Heart right ventricle (tissue), 16 donors: Measurements from ENCODE around the gene BCL10. TPM values are rescaled to one million over a fixed set of nuclear protein-coding genes. Genes with fewer than 3 reads are reported as not detected.

Experiments used
- ATAC-seq, 8 donors: fragments of 200-7000 bp; cut with Tn5 transposase; one replicate each; pipeline ENCODE4 v1.9.1; 2020; ENCODE audit warnings: mild to moderate bottlenecking in 8 of 8, moderate library complexity in 8 of 8, moderate number of reproducible peaks in 1 of 8
- DNase-seq, 2 donors: peaks; one replicate each; pipeline ENCODE4 v3.0.0-alpha.2; 2020
- H3K27ac ChIP-seq, 10 donors: fragments of 200-600 bp; sonication (generic) in 2 of 10; one replicate each; pipeline versions ENCODE4 v1.5.0 to v1.8.0; 2020 to 2022; ENCODE audit warnings: mild to moderate bottlenecking in 3 of 10
- H3K27me3 ChIP-seq, 7 donors: fragments of 200-600 bp; one replicate each; pipeline ENCODE4 v1.8.0; 2021 to 2022; ENCODE audit warnings: mild to moderate bottlenecking in 2 of 7
- H3K36me3 ChIP-seq, 9 donors: fragments of 200-600 bp; sonication (generic) in 1 of 9; one replicate each; pipeline versions ENCODE4 v1.5.0 to v1.8.0; 2020 to 2022; ENCODE audit warnings: mild to moderate bottlenecking in 2 of 9
- H3K4me1 ChIP-seq, 9 donors: fragments of 200-600 bp; sonication (generic) in 1 of 9; one replicate each; pipeline versions ENCODE4 v1.5.0 to v1.8.0; 2020 to 2022; ENCODE audit warnings: mild to moderate bottlenecking in 4 of 9
- H3K4me3 ChIP-seq, 10 donors: fragments of 200-600 bp; sonication (generic) in 2 of 10; one replicate each; pipeline versions ENCODE4 v1.5.0 to v1.8.0; 2020 to 2022; ENCODE audit warnings: mild to moderate bottlenecking in 7 of 10, moderate library complexity in 2 of 10
- H3K9me3 ChIP-seq, 11 donors: fragments of 200-600 bp in 10 of 11; sonication (generic) in 2 of 11; one replicate each; pipeline versions ENCODE4 v1.5.0 to v1.8.0; 2013 to 2022; ENCODE audit warnings: mild to moderate bottlenecking in 2 of 11, control low read depth in 1 of 11, moderate library complexity in 1 of 11
- CTCF ChIP-seq, 9 donors: fragments of 200-600 bp; sonication (generic) in 2 of 9; IDR thresholded peaks; one replicate each; pipeline versions ENCODE4 v1.5.0 to v1.8.0; 2021 to 2022; ENCODE audit warnings: antibody characterized with exemption in 9 of 9, mild to moderate bottlenecking in 5 of 9, moderate library complexity in 1 of 9
- WGBS, 2 donors: extraction: QIAGEN DNeasy Blood & Tissue Kit; methylation state at CpG; one replicate each; pipeline ENCODE4 v1.1.7; 2013; ENCODE audit warnings: inconsistent platforms in 1 of 2; 5-methylcytosine and 5-hydroxymethylcytosine counted together
- intact Hi-C, 10 donors: fragments of 100-400 bp; cut with DNase I; formaldehyde crosslinking; loops; one replicate each; pipeline versions ENCODE4 v1.11.1 to v1.14.2; 2022
- polyA plus RNA-seq, 2 donors: library from polyadenylated mRNA; stranded (reverse); fragments of 200-250 nt; gene quantifications; one replicate each; pipeline ENCODE4 v1.2.3, GENCODE V29; 2013
- total RNA-seq, 10 donors: library from RNA; stranded (reverse); fragmentation: NEBNext Ultra II Directional in 3 of 10; extraction: Animal tissue kit (Norgen Biotek cat#: 25700) in 3 of 10; gene quantifications; one replicate each; pipeline versions ENCODE4 v1.2.1 to v1.2.4, GENCODE V29; 2021 to 2023
- donor health status: Arrhythmogenic right ventricular cardiomyopathy.
- donor health status: ischemic (EF 13 %, LVEDD 7.1; RV severe dilation, severe dysfunction).
- donor health status: healthy with polysubstance abuse.
- donor health status: DM: no; HTN: yes; CAD: no.
- donor health status: DM: no; HTN: no; CAD: no.
- donor health status: ischemic (EF 25% LVEDD 6.9; RV normal size, moderate dysfunction).
- donor health status: ischemic (EF 25% LVEDD 5.7; RV mildly dilated, moderate dysfunction).
- donor health status: healthy.
- donor health status: DM: yes; HTN: yes; CAD: no.
- donor health status: Ischemic cardiomyopathy.
- donor health status: ischemic (EF 35%, LVEDD 5.7; RV mildly dilated, moderate dysfunction).
- donor health status: nonischemic (EF 11% LVEDD 7.7; RV severe dilation, severe dysfunction).
- donor health status: DM: yes; HTN: yes; CAD: no.
- donor health status: PGD.
- donor health status: ischemic (EF 29% LVEDD 5.4; RV normal size, mild dysfunction).
- donor health status: nonischemic (EF 23%, LVEDD 6.1; RV moderate dilation, normal function).

The BCL10 gene
- total and polyA plus RNA-seq, 12 donors, result 4.1 to 15.3 (median 8.9) TPM

- ATAC-seq, result peak in 3 of 8 donors; percentile 0 to 2 (median 1)
- peaks cover 12 to 68% (median 40%) of the 10 kb centered on the region in 9 donors for H3K4me1 ChIP-seq
Observed at GRCh38 chr1:85275701-85276214, 674 bp downstream of the BCL10 start.

GRCh38 chr1:85274969-85275453 lies 1.4 kb downstream of the BCL10 start:
- H3K36me3 ChIP-seq, result peaks cover 0 to 32% (median 10%) of the 10 kb centered on the region in 9 donors
- no peak for DNase-seq
- 44 to 58% methylated on average over 1 of the region's 1 CpG for WGBS, 2 donors
- H3K4me3 ChIP-seq, result peak overlapping the region; percentile 68 to 98 (median 90)
- H3K27ac ChIP-seq, result peak overlapping the region in 8 of 10 donors; percentile 91 to 99 (median 96)
- H3K4me1 ChIP-seq, result peaks cover 12 to 68% (median 41%) of the 10 kb centered on the region in 9 donors
- no peak for TF ChIP-seq CTCF (IDR thresholded peaks at IDR 0.05)
- intact Hi-C loops, result loop anchor here in 1 of 10 donors (5.0 kb wide), 1 partner anchor 302 kb away; no protein-coding TSS in a partner anchor
- ATAC-seq, result no peak
- H3K27me3 ChIP-seq, result no peaks in the 10 kb centered on the region
- H3K9me3 ChIP-seq, result no peaks in the 10 kb centered on the region

More at GRCh38 chr1:85275701-85276214, 674 bp downstream of the BCL10 start:
- peak overlapping the region; percentile 82 to 99 (median 96) for H3K27ac ChIP-seq
- peak overlapping the region; percentile 68 to 98 (median 90) for H3K4me3 ChIP-seq
- WGBS, 2 donors, result 2% methylated on average over 13 of the region's 13 CpGs
- no peaks in the 10 kb centered on the region for H3K27me3 ChIP-seq
- no peaks in the 10 kb centered on the region for H3K9me3 ChIP-seq
- no peak for TF ChIP-seq CTCF (IDR thresholded peaks at IDR 0.05)
- intact Hi-C loops, result loop anchor here in 1 of 10 donors (1.0 to 5.0 kb wide), 3 partner anchors 17 to 302 kb away; partner anchors contain the start of gene C1orf52
- DNase-seq, result no peak
- H3K36me3 ChIP-seq, result peaks cover 0 to 25% (median 3%) of the 10 kb centered on the region in 9 donors

- Histone ChIP-seq H3K27ac (no peak overlapping the region), H3K36me3 (peaks cover 0 to 48% (median 24%) of the 10 kb centered on the region in 9 donors), H3K4me1 (peaks cover 12 to 55% (median 41%) of the 10 kb centered on the region in 9 donors), H3K9me3 (no peaks in the 10 kb centered on the region), H3K4me3 (no peak overlapping the region), H3K27me3 (no peaks in the 10 kb centered on the region)
- ATAC-seq (no peak), DNase-seq (no peak)
- intact Hi-C loops, result no loop called here
- TF ChIP-seq CTCF (IDR thresholded peaks at IDR 0.05), result no peak
Observed at GRCh38 chr1:85273397-85273796, 3.0 kb downstream of the BCL10 start.

- no peak for TF ChIP-seq CTCF (IDR thresholded peaks at IDR 0.05)
- H3K4me1 ChIP-seq, result peaks cover 3 to 34% (median 20%) of the 10 kb centered on the region in 9 donors
- H3K4me3 ChIP-seq, result no peak overlapping the region
- DNase-seq (no peak), ATAC-seq (peak in 1 of 8 donors; percentile 20)
- no peak overlapping the region for H3K27ac ChIP-seq
- no peaks in the 10 kb centered on the region for H3K9me3 ChIP-seq
- intact Hi-C loops, result no loop called here
- peaks cover 0 to 92% (median 45%) of the 10 kb centered on the region in 9 donors for H3K36me3 ChIP-seq
- 81 to 85% methylated on average over 5 of the region's 5 CpGs for WGBS, 2 donors
- no peaks in the 10 kb centered on the region for H3K27me3 ChIP-seq
Observed at GRCh38 chr1:85268801-85269585, 7.4 kb downstream of the BCL10 start.
